Vagina (tissue), 2 donors: ENCODE results near the gene KCNC4. TPM values are rescaled to one million over a fixed set of nuclear protein-coding genes. Genes with fewer than 3 reads are reported as not detected.

Experiments used
- DNase-seq, 2 donors: peaks; one replicate each; pipeline ENCODE4 v3.0.0-alpha.2; 2017; ENCODE audit errors: extremely low spot score in 2 of 2
- H3K27ac ChIP-seq: fragments of 200-600 bp; sonication (generic); one replicate; pipeline ENCODE4 v1.5.1; 2019
- H3K27me3 ChIP-seq: fragments of 200-600 bp; sonication (generic); one replicate; pipeline ENCODE4 v1.5.1; 2019
- H3K36me3 ChIP-seq, 2 donors: fragments of 200-600 bp; sonication (generic); one replicate each; pipeline ENCODE4 v1.5.1; 2017 to 2019
- H3K4me1 ChIP-seq: fragments of 200-600 bp; sonication (generic); one replicate; pipeline ENCODE4 v1.5.1; 2019
- H3K4me3 ChIP-seq, 2 donors: fragments of 200-600 bp; sonication (generic); 1 replicate in 1 of 2; 2 replicates in 1 of 2; pipeline ENCODE4 v1.5.1; 2016 to 2019
- H3K9me3 ChIP-seq: fragments of 200-600 bp; sonication (generic); one replicate; pipeline ENCODE4 v1.5.1; 2019
- CTCF ChIP-seq, 3 experiments: fragments of 450-650 bp in 2 of 3; fragments of 200-600 bp in 1 of 3; sonication (generic) in 1 of 3; IDR thresholded peaks; one replicate each; pipeline ENCODE4 v1.5.1; 2017 to 2019; ENCODE audit warnings: antibody characterized with exemption in 3 of 3, mild to moderate bottlenecking in 2 of 3, moderate library complexity in 2 of 3
- POLR2A ChIP-seq, 2 donors: fragments of 450-650 bp; IDR thresholded peaks; one replicate each; pipeline ENCODE4 v1.6.1; 2017; ENCODE audit warnings: antibody characterized with exemption in 2 of 2, mild to moderate bottlenecking in 2 of 2, moderate library complexity in 2 of 2
- POLR2AphosphoS5 ChIP-seq, 2 donors: sonication (generic); formaldehyde crosslinking; IDR thresholded peaks; one replicate each; pipeline ENCODE4 v1.9.0; 2017; ENCODE audit warnings: antibody characterized with exemption in 2 of 2, mild to moderate bottlenecking in 2 of 2, low read depth in 1 of 2; ENCODE audit not compliant: insufficient read depth in 1 of 2
- intact Hi-C: fragments of 100-400 bp; cut with DNase I; formaldehyde crosslinking; loops from one replicate; pipeline ENCODE4 v1.15.1; 2023
- small RNA-seq: library from RNA; depleted of rRNA; stranded (forward); fragments of <200 nt; gene quantifications from one replicate; pipeline ENCODE3, GENCODE V24; 2016
- total RNA-seq: library from RNA; depleted of rRNA; stranded (reverse); fragments of >200 nt; gene quantifications from one replicate; pipeline ENCODE4 v1.2.3, GENCODE V29; 2016

KCNC4 gene
- total RNA-seq, 1 donor from 2014 or later = 10.1 TPM

DNA sequence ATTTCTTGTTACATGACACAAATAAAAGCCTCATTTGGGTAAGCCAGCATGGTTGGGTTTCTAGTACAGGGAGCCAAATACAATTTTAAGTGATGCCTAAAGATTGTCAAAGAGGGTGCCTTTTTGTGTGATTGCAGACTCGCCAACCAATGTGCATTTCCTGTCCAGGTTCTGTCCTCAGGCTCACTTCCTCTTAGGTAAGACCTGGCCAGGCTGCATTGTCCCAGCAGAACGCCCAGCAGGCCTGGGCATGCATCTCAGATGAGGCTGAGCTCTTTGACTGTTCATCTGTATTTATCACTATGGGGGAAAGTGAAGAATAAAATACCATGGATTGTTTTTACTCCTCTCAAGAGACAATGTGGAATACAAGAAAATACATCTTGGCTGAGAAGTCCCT is 49.7 kb downstream of the KCNC4 start:
- no peak overlapping the region for H3K27ac ChIP-seq
- intact Hi-C loops = no loop called here
- peak in 1 of 2 donors; percentile 25 for DNase-seq
- H3K4me3 ChIP-seq = no peak overlapping the region
- no peaks in the 10 kb centered on the region for H3K36me3 ChIP-seq
- H3K27me3 ChIP-seq = no peaks in the 10 kb centered on the region
- H3K4me1 ChIP-seq = no peaks in the 10 kb centered on the region
- TF ChIP-seq CTCF (IDR thresholded peaks at IDR 0.05) (no peak), POLR2AphosphoS5 (IDR thresholded peaks at IDR 0.05; ENCODE audit: insufficient read depth in 1 of 2, low read depth in 1 of 2) (no peak), POLR2A (IDR thresholded peaks at IDR 0.05) (no peak)
- H3K9me3 ChIP-seq = no peaks in the 10 kb centered on the region

Small RNA genes within 50 kb of the gene (small RNA-seq; reads per million reads assigned to genes)
- gene AL137790.1 = not detected

Other genes with a start within 250 kb of the KCNC4 start
- 75.6 TPM for gene AHCYL1, start 225.5 kb upstream of the KCNC4 start, total RNA-seq
- gene STRIP1, start 175.7 kb upstream of the KCNC4 start, total RNA-seq = 40.8 TPM
- gene ALX3, start 139.6 kb upstream of the KCNC4 start, total RNA-seq = not detected
- not detected for gene UBL4B, start 97.9 kb upstream of the KCNC4 start, total RNA-seq
- gene SLC6A17, start 59.8 kb upstream of the KCNC4 start, total RNA-seq = 1.7 TPM
- gene RBM15, start 129.1 kb downstream of the KCNC4 start, total RNA-seq = 36.6 TPM
- 6.4 TPM for gene SLC16A4, start 180.7 kb downstream of the KCNC4 start, total RNA-seq
- 66.5 TPM for gene LAMTOR5, start 197.4 kb downstream of the KCNC4 start, total RNA-seq
- gene PROK1, start 240.8 kb downstream of the KCNC4 start, total RNA-seq = 7.4 TPM